NCI-H1694 (cell line): ENCODE data around the gene PAQR9.

ENCODE experiments used
- DNase-seq: peaks from one replicate; lab custom pipeline; 2025; lab: John Stamatoyannopoulos, UW

PAQR9 gene

DNA sequence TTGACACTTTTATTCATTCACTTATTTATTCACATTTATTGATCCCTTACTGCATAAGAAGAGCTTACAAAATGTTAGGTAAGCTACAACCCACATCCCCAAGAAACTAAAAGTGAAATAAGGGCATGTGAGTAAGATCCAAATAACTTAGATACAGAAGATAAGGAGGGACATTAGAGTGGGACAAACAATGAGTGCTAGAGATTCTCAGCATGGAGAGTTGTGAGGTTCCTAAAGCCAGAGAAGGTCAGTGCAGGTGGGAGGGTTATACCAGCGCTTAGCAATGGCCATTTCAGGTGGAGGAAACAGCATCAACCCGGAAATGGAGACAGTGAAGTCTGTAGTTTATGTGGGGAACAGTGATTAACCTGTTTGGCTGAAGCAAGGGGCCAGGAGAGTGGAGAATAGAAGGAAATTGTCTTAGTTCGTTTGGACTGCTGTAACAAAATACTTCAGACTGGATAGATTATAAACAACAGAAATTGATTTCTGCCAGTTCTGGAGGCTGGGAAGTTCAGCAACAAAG, 49.1 kb downstream of the PAQR9 start:
- DNase-seq, result no peak

DNA sequence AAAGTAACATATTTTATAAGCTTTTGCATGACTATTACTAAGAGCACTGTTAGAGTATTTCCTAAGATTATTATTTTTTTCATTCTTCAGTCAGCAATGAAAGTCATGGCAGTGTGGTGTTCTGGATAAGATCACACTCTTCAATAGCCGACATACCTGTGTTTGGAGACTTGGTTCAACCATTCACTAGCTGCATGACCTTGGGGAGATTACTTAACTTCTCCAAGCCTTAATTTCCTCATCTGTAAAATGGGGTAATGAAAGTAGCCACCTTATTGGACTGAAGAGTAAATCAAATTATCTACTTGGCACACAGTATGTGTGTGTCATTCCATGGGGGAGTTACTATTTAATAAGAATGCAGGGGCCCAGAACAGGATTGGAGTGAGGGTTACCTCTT, 50.0 kb downstream of the PAQR9 start:
- no peak for DNase-seq

DNA sequence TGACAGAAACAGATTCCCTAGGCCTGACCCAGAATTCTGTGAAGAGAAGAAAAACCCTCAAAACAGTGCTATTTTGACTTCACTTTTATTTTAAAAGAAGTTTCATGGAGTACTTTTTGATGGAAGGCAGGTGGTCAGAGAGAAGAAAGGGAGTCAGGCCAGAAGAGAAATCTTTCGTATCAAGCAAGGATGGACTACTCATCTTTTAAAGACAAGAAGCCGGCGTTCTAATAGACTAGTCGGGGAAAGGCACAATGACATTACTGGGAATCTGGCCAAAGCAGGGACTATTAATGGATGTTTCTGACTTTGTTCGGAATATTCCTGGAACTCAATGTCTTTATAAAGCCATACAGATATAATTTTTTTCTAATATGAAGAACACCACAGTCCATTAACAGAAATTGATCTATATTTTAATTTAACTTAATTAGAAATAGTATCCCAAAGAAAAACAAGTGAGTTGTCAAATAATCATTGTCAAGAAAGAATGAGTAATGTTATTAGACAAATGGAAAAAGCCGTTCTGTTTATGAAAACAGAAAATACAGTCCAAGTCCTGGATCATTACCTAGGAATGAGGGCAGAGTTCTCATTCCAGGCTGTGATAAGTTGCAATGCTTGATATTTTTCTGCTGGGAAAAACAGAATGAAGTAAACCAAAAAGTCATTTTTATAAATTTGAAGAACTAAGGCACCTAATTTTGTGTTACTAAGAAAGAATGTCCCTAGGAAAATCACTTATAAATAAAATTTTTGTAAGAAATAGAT, 50.9 kb downstream of the PAQR9 start:
- DNase-seq, result no peak
